GM18498 (cell line): Measurements from ENCODE around the gene DCP1B.

Source experiments
- ATAC-seq: cut with Tn5 transposase; IDR thresholded peaks from one replicate; pipeline ENCODE4 v1.9.1; 2021; ENCODE audit warnings: mild to moderate bottlenecking, moderate library complexity; ENCODE audit not compliant: unreplicated experiment

Gene DCP1B

DNA sequence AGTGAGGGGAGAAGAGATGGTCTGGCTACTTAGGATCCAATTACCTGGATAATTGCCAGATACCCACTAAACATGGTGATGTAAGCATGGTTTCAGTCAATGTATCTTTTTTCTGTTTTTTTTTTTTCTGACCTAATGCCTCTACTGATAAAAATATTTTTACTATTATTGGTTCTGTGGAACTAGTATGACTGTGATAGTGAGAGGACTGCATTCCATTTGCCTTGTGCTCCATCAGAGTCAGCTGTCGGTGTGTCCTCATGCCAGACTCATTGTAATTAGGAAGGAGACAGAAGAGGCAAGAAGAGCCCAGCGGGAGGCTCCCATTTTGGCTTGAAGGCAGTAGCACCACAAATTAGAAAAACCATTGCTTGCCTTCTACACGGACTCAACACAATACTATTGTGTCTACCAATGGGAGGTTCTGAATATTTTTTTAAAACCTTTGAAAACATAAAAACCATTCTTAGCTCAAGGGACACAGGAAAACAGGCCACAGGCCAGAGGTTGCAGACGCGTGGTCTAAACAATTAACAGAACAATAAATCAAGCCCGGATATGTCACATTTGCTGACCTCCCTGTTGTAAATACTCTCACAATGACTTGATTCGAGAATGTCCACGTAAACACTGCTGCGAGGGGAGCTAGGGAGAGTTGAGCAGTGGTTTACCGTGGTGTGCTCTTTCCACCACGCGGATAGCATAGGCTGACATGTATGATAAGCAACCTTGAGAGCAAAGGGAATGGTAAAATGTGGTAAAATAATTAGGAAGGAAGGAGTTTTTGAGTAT, 13.5 kb upstream of the DCP1B start:
- no peak for ATAC-seq

GRCh38 chr12:2016862-2017545, 12.7 kb upstream of the DCP1B start:
- ATAC-seq, result no peak

GRCh38 chr12:2014231-2014630, 10.0 kb upstream of the DCP1B start:
- ATAC-seq, result no peak

- no peak for ATAC-seq
These were observed 9.4 kb upstream of the DCP1B start for GRCh38 chr12:2013527-2014223.

DNA sequence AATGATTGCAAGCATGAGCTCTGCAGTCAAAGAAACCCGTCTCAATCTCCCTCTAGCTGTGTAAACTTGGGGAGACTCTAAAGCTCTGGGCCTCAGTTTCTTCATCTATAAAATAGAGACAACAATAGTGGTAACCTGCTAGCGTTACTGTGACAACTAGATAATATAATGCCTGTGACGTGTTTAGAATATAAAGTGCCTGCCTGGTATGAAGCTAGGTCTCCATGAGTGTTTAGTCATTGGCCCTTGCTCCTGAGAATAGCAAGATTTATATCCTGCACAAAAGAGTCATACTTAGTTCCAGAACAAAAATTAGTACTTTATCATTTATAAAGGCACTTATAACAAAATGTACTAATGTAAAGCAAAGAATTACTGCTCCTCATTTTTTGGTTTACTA, 8.8 kb upstream of the DCP1B start:
- no peak for ATAC-seq

DNA sequence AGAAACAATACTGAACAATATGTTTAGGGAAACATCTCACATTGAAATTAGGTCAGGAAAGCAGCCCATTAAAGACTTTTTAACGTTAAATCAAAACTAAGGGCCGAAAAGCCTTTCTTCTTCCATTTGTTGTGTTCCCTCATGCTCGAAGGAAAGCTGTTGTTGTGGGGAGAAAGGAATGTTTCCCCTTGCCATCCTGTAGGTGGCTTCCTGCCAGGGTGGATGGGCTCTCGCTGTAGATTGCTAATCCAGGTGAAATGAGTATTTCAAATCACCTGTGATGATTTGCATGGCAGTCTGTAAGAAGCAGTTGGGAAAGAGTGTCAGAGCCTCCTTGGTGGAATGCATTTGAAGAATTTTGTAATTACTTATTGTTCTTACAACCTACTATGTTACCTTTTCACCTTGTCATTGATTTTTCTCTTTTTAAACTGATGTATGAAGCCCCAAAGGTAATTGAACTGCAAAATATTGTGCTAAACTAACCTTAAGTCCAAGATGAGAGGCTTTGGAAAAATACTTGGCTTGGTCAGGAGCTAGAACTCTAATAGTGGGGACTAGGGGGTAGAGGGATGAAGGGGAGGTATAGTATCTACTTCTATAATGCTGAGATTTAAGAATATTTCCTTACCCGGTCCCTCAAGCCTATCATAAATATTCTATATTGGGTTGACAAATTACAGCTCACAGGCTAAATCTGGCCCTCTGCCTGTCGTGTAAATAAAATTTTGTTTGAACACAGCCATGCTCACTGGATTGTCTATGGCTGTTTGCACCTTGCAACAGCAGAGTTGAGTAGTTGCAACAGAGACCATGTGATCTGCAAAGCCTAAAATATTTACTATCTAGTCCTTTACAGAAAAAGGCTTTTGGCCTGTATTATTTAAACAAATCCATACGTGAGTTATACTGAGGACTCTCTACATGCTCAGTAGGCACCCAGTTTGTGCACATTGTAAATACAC, 7.7 kb upstream of the DCP1B start:
- ATAC-seq, result no peak

DNA sequence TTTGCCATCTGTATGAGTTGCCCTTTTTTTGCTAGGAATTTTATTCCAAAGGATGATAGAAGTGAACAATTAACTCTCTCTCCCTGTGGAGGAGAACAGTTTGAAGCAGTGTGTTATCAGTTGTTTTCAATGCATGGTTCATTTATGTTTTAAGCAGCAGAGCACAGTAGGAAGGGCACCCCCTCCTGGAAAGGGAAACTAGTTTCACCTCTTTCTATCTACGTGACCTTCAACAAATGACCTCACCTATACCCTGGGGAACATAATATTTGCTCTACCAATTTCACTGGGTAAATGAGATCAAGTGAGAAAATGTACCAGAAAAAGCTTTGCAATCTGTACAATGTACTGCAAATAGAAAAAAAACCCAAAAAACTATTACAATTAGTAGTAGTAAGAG, 5.4 kb upstream of the DCP1B start:
- no peak for ATAC-seq

GRCh38 chr12:2008677-2009076, 4.4 kb upstream of the DCP1B start:
- no peak for ATAC-seq

DNA sequence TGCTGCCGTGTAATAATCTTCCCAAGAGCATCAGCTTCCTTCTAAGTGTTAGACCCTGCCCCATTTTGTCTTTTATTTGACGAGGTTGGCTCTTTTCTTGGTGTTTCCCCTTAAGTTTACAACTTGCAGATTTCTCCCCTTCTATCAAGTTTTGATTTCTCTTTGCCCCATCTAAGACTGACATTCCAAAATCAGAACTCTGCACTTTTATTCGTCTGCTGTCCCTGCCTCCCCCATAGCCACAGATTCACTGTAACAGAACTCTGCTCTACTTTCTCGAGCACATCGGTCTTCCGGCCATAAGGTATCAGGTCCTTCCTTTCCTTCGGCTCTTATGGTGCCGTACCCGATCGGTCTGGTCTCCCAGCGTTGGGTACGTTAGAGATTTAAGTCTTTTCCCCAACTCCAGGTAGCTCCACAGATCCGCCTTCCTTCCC, 563 bp downstream of the DCP1B start:
- ATAC-seq, result peak; percentile 26

GRCh38 chr12:1995205-1995896, 8.9 kb downstream of the DCP1B start:
- no peak for ATAC-seq

- no peak for ATAC-seq
These were observed 9.7 kb downstream of the DCP1B start for GRCh38 chr12:1994429-1995143.

- ATAC-seq, result no peak
These were observed 10.3 kb downstream of the DCP1B start for GRCh38 chr12:1993871-1994371.

DNA sequence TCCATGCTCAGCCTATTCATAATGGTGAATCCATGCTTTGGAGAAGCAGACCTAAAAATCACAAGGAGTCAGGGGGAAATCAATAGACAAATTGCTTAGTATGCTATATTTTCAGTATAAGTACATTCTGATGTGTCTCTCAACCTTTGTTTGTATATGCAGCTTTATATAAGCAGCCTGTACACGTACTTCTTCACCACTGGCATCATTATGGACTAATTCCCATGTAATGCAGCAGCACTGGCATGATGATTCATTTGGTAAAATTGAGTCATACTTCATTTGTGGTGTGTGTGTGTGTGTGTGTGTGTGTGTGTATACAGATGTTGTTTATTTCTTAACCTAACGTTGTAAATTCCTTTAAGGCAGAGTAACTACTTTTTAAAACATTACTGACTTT, 10.9 kb downstream of the DCP1B start:
- no peak for ATAC-seq

DNA sequence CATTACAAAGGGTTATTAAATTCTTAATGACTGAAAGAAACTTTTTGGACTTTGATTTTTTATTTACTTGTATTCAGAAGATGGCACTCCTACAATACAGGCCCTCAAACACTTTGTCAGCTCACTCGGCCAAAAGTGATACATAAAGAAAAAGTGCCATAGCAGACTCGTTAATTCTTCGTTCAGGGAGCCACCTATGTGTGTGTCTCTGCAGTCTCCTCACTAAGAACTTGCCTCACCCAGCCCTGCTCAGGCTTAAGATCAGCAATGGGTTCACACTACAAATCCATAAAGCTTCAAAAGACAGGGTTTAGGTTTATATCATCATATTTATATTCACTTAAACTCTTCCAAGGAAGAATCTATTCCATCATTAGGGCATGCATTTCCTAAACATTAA, 11.5 kb downstream of the DCP1B start:
- no peak for ATAC-seq

DNA sequence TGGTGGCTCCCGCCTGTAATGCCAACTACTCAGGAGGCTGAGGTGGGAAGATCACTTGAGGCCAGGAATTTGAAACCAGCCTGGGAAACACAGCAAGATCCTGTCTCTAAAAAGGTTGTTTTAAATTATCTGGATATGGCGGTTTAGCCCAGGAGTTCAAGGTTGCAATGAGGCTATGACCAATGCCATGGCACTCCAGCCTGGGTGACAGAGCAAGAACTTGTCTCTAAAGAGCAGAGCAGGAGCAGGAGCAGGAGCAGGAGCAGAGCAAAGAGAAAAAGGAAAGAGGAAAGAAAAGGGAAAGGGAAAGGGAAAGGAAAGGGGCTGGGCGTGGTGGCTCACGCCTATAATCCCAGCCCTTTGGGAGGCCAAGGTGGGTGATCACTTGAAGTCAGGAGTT, 15.1 kb downstream of the DCP1B start:
- no peak for ATAC-seq

DNA sequence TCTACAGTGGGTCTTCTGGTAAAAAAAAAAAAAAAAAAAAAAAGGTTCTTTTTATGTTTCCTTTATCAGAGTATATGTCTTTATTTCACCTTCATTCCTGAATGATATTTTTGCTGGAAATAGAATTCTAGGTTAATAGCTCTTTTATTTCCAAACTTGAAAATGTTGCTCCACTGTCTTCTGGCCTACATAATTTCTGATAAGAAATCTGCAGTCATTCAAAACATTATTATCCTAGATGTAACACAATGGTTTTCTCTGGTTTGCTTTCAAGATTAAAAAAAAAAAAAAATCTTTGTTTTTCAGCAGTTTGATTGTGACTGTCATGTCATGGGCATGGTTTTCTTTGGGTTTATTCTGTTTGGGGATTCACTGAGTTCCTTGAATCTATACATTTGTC, 19.5 kb downstream of the DCP1B start:
- ATAC-seq, result no peak

- ATAC-seq, result no peak
These were observed 24.0 kb downstream of the DCP1B start for GRCh38 chr12:1980282-1980681.

DNA sequence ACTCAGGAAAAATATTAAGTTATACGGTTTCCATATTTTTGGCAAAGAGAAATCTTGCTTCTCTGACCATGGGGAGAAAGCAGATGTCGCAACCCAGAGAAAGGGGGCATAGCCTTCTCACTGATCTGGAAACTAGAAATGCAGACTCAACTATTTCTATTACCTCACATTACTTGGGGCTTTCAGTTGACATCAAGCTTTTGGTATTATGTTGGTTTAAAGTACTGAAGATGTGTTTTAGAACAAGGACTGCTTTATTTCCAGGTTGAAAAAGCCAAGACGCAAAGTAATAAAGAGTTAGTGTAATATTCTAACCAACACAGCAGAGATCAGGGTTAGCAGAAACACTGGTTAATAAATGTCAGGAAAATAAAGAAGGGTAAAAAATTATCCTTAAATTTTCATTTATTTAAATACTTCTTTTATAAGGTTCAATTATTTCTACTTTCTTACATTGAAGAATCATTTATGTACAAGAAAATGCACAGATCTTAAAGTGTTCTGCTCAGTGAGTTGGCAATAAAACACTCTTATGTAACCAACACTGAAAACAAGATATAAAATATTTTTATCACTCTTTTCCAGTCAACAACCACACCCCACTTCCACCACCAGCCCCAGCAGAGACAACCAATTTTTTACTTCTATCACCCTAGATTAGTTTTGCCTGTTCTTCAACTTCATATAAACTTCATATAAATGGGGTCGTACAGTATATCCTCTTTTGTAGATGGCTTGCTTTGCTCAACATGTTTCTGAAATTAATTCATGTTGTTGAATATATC, 26.0 kb downstream of the DCP1B start:
- no peak for ATAC-seq

DNA sequence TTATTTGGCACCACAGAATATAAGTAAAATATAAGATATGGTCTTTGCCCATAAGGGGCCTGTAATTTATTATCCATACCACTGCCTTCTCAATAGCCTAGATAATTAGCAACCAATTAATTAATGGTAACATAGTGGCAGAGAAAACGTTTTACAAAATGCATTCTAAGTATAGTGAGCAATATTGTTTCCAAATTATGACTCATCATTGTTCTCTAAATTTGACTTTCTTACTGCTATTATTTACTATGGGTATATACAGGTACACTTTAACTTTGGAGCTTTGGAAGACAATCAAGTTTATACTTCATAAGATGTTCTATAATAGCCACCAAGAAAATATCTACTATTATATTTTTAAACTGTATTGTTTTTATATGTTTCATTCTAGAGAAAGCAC, 26.7 kb downstream of the DCP1B start:
- no peak for ATAC-seq
